K562 (cell line): ENCODE data around the gene EHBP1. TPM values are rescaled to one million over a fixed set of nuclear protein-coding genes. Genes with fewer than 3 reads are reported as not detected.

Source experiments
- ATAC-seq: fragments of 200-7000 bp; cut with Tn5 transposase; 3 replicates; pipeline ENCODE4 v1.9.1; 2020; ENCODE audit warnings: moderate library complexity
- BruUV-seq: library from RNA; stranded (reverse); fragments of 400-500 nt; replicated peaks from 2 replicates; lab custom pipeline; 2021; lab: Mats Ljungman, UMichigan
- CTCF ChIA-PET: fragments of 300-600 bp; formaldehyde crosslinking; extraction: SDS; loops from one replicate; lab custom pipeline; 2021; ENCODE audit warnings: low intra/inter-chr PET ratio; lab: Yijun Ruan, JAX
- POLR2A ChIA-PET: fragments of 300-600, 350-650 bp; sonication (Branson Sonifier 250); formaldehyde crosslinking; extraction: SDS; loops from one replicate; lab custom pipeline; 2021; ENCODE audit warnings: antibody characterized with exemption, inconsistent platforms; lab: Yijun Ruan, JAX
- DNase-seq, 4 experiments: peaks; one replicate each; pipeline versions ENCODE4 v3.0.0 to v3.0.0-alpha.2; 2011 to 2018; ENCODE audit warnings: low spot score in 3 of 4, mixed read lengths in 3 of 4; ENCODE audit errors: extremely low read depth in 1 of 4
- FAIRE-seq: peaks from 2 replicates; lab custom pipeline; 2011; peaks lifted over from hg19 to GRCh38; lab: Jason Lieb, UNC
- H2AFZ ChIP-seq: 2 replicates; pipeline ENCODE4 v1.6.0; 2011; ENCODE audit warnings: low read depth, low read length, control low read depth, inconsistent platforms
- H3K27ac ChIP-seq: fragments of 200-600 bp; 3 replicates; pipeline ENCODE4 v1.8.0; 2011; ENCODE audit warnings: low read depth, mild to moderate bottlenecking, control low read depth, inconsistent platforms, low read length, moderate library complexity, mixed read lengths; ENCODE audit errors: extremely low read depth
- H3K27me3 ChIP-seq, 2 experiments: fragments of 300-600 bp in 1 of 2; 2 replicates in 1 of 2; 3 replicates in 1 of 2; pipeline versions ENCODE4 v1.6.0 to v1.8.0; 2011; ENCODE audit warnings: inconsistent platforms in 2 of 2, low read length in 2 of 2, mild to moderate bottlenecking in 1 of 2, mixed read lengths in 1 of 2, moderate library complexity in 1 of 2; ENCODE audit not compliant: control insufficient read depth in 2 of 2, insufficient read depth in 2 of 2
- H3K36me3 ChIP-seq: fragments of 300-600 bp; 3 replicates; pipeline ENCODE4 v1.8.0; 2011; ENCODE audit warnings: mild to moderate bottlenecking, low read length, inconsistent platforms; ENCODE audit not compliant: control insufficient read depth, insufficient read depth
- H3K4me1 ChIP-seq, 2 experiments: fragments of 200-600 bp in 1 of 2; replicated peaks in 1 of 2; 2 replicates in 1 of 2; 3 replicates in 1 of 2; pipeline versions ENCODE4 v1.5.1 to v1.8.0; 2011; ENCODE audit warnings: inconsistent platforms in 2 of 2, low read length in 2 of 2, mild to moderate bottlenecking in 1 of 2, mixed read lengths in 1 of 2, moderate library complexity in 1 of 2; ENCODE audit not compliant: control insufficient read depth in 2 of 2, insufficient read depth in 2 of 2
- H3K4me2 ChIP-seq: 2 replicates; pipeline ENCODE4 v1.6.1; 2011; ENCODE audit warnings: low read length, control low read depth, inconsistent platforms, mixed read lengths; ENCODE audit not compliant: insufficient read depth
- H3K4me3 ChIP-seq: fragments of 200-600 bp; sonication (generic), shearing (Covaris generic); 2 replicates; pipeline ENCODE4 v1.5.1; 2016; ENCODE audit warnings: control low read depth, inconsistent platforms
- H3K79me2 ChIP-seq: fragments of 200-600 bp; 3 replicates; pipeline ENCODE4 v1.8.0; 2011; ENCODE audit warnings: low read length, inconsistent platforms; ENCODE audit not compliant: control insufficient read depth, insufficient read depth
- H3K9ac ChIP-seq, 2 experiments: 2 replicates each; pipeline versions ENCODE4 v1.6.0 to v1.6.1; 2011; ENCODE audit warnings: low read depth in 2 of 2, low read length in 2 of 2, control low read depth in 1 of 2, inconsistent platforms in 1 of 2, mild to moderate bottlenecking in 1 of 2, mixed read lengths in 1 of 2; ENCODE audit not compliant: insufficient read depth in 1 of 2
- H3K9me1 ChIP-seq: one replicate; pipeline ENCODE4 v1.6.0; 2011; ENCODE audit warnings: inconsistent platforms, mild to moderate bottlenecking, low read length, moderate library complexity; ENCODE audit not compliant: control insufficient read depth, insufficient read depth
- H3K9me3 ChIP-seq: replicated peaks from 2 replicates; pipeline ENCODE4 v1.5.1; 2011; ENCODE audit warnings: low read depth, low read length, inconsistent platforms; ENCODE audit not compliant: control insufficient read depth, insufficient read depth
- H4K20me1 ChIP-seq: replicated peaks from 2 replicates; pipeline ENCODE4 v1.6.1; 2011; ENCODE audit warnings: low read length, inconsistent platforms, mixed read lengths; ENCODE audit not compliant: control insufficient read depth, insufficient read depth
- BCOR ChIP-seq: fragments of 450-650 bp; IDR thresholded peaks from 2 replicates; pipeline ENCODE4 v1.6.1; 2016
- CHD2 ChIP-seq: IDR thresholded peaks from 2 replicates; pipeline ENCODE4 v1.6.1; 2011; ENCODE audit warnings: low read depth, low read length
- EP300 ChIP-seq: IDR thresholded peaks from 2 replicates; pipeline ENCODE4 v1.6.1; 2012; ENCODE audit warnings: low read length, improper control_type of control experiment
- ESRRA ChIP-seq: fragments of 450-650 bp; IDR thresholded peaks from 2 replicates; pipeline ENCODE4 v1.6.1; 2014; ENCODE audit warnings: low read depth, mild to moderate bottlenecking, moderate library complexity, borderline replicate concordance
- FOXA1 ChIP-seq: fragments of 450-650 bp; IDR thresholded peaks from 2 replicates; pipeline ENCODE4 v1.6.1; 2016; ENCODE audit warnings: mild to moderate bottlenecking, borderline replicate concordance
- RCOR1 ChIP-seq, 2 experiments: IDR thresholded peaks; 2 replicates each; pipeline ENCODE4 v1.6.1; 2012; ENCODE audit warnings: low read depth in 2 of 2, low read length in 2 of 2, borderline replicate concordance in 1 of 2, improper control_type of control experiment in 1 of 2
- SREBF1 ChIP-seq: fragments of 150-350 bp; IDR thresholded peaks from 2 replicates; pipeline ENCODE4 v1.6.1; 2014; ENCODE audit warnings: antibody characterized with exemption, low read depth, low read length, borderline replicate concordance
- SRSF1 ChIP-seq: fragments of 200-400 bp; formaldehyde crosslinking; IDR thresholded peaks from 2 replicates; pipeline ENCODE4 v1.6.1; 2017; ENCODE audit warnings: mild to moderate bottlenecking, low read depth, low read length, moderate library complexity
- TBL1XR1 ChIP-seq, 2 experiments: IDR thresholded peaks; 2 replicates each; pipeline ENCODE4 v1.6.1; 2012; ENCODE audit warnings: improper control_type of control experiment in 2 of 2, low read length in 2 of 2, mild to moderate bottlenecking in 1 of 2
- ZNF3 ChIP-seq: fragments of 250-450 bp; sonication (Bioruptor Pico); IDR thresholded peaks from 2 replicates; pipeline ENCODE4 v1.5.0; 2021; ENCODE audit warnings: mild to moderate bottlenecking, moderate library complexity
- WGBS: fragments of 100-300 bp; shearing (Covaris generic); methylation state at CpG from one replicate; pipeline ENCODE4 v1.1.6; 2016; ENCODE audit warnings: low coverage, mixed read lengths; ENCODE audit not compliant: insufficient coverage; ENCODE audit errors: missing lambda C conversion rate; 5-methylcytosine and 5-hydroxymethylcytosine counted together
- in situ Hi-C: fragments of 300-500 bp; cut with MboI; formaldehyde crosslinking; loops from 4 replicates; pipeline ENCODE4 v1.15.0; 2018; ENCODE audit warnings: inconsistent platforms, mixed read lengths
- intact Hi-C: fragments of 100-400 bp; cut with micrococcal nuclease; formaldehyde crosslinking; loops from 2 replicates; pipeline ENCODE4 v1.14.2; 2022
- polyA plus RNA-seq, 8 experiments: library from polyadenylated mRNA; depleted of rRNA in 4 of 8; stranded (reverse) in 5 of 8; unstranded in 3 of 8; fragments of >200 nt; fragmentation: Nextera tagmentation in 2 of 8; fragmentation: Illumina TruSeq in 1 of 8; extraction: Ambion mirVana in 2 of 8; extraction: Trizol in 1 of 8; gene quantifications; 2 replicates each; pipeline versions ENCODE4 v1.2.1 to v1.2.3, GENCODE V29; 2011 to 2014; ENCODE audit warnings: inconsistent platforms in 1 of 8, missing spikeins in 1 of 8
- total RNA-seq, 7 experiments: library from RNA; depleted of rRNA in 6 of 7; stranded (reverse); fragments of >200 nt in 6 of 7; fragmentation: Illumina TruSeq in 2 of 7; extraction: Trizol in 2 of 7; gene quantifications; 2 replicates each; pipeline versions ENCODE4 v1.2.1 to v1.2.3, GENCODE V29; 2011 to 2021; ENCODE audit warnings: low replicate concordance in 1 of 7

The EHBP1 gene
- total and polyA plus RNA-seq, 9 of the 15 experiments (the other 6 are each of a cell fraction or from before 2014, with no cell fraction given), result 8.9 to 26.6 (median 19.3) TPM

GRCh38 chr2:62992561-62992960 is 287.0 kb downstream of the EHBP1 start:
- H3K79me2 ChIP-seq, result no peaks in the 10 kb centered on the region
- peaks cover 8% of the 10 kb centered on the region for H4K20me1 ChIP-seq
- FAIRE-seq, result no peak
- 87% methylated on average over 2 of the region's 2 CpGs for WGBS
- intact Hi-C loops, result no loop called here
- no peak for TF ChIP-seq ZNF3 (CRISPR knock-in tag)
- no peak for TF ChIP-seq SREBF1
- no peak for TF ChIP-seq TBL1XR1 (IDR thresholded peaks at IDR 0.05; ENCODE audit: low read length in 2 of 2)
- no peak for TF ChIP-seq FOXA1
- no peak for TF ChIP-seq EP300
- no peak for TF ChIP-seq SRSF1
- no peak for TF ChIP-seq BCOR
- no peak for TF ChIP-seq RCOR1 (IDR thresholded peaks at IDR 0.05; ENCODE audit: borderline replicate concordance in 1 of 2, low read depth in 2 of 2, low read length in 2 of 2)
- no peak for TF ChIP-seq CHD2
- TF ChIP-seq ESRRA, result no peak
- TF ChIP-seq, all 486 proteins: peak for 0
- Histone ChIP-seq H3K27me3 (no peaks in the 10 kb centered on the region), H3K9ac (no peak overlapping the region), H3K27ac (no peak overlapping the region), H3K9me3 (no peaks in the 10 kb centered on the region), H3K9me1 (no peaks in the 10 kb centered on the region), H2AFZ (no peak overlapping the region), H3K4me1 (peaks cover 0 to 10% of the 10 kb centered on the region in 2 experiments; a peak in 3 of 5 replicates), H3K4me2 (no peak overlapping the region), H3K36me3 (0 out of 3 replicates have a peak, but pooled peaks cover 2% of the 10 kb centered on the region), H3K4me3 (no peak overlapping the region)
- in situ Hi-C loops, result no loop called here
- DNase-seq (no peak), ATAC-seq (no peak)
- no TSS peak for BruUV-seq
- ChIA-PET POLR2A (interaction anchor here (1.3 to 1.5 kb wide), 2 partner anchors 8 to 10 kb away, joined by 5 read pairs; no protein-coding TSS in a partner anchor), CTCF (no interaction called here)
